HepG2 (cell line): ENCODE results near the gene RING1. TPM values are rescaled to one million over a fixed set of nuclear protein-coding genes. Genes with fewer than 3 reads are reported as not detected.

Source experiments
- ATF3 ChIP-seq: sonication (generic); formaldehyde crosslinking; IDR thresholded peaks from 2 replicates; pipeline ENCODE4 v1.4.0; 2020; ENCODE audit warnings: missing genetic modification reagents
- EEA1 ChIP-seq: sonication (generic); formaldehyde crosslinking; IDR thresholded peaks from 2 replicates; pipeline ENCODE4 v1.5.1; 2020; ENCODE audit warnings: mild to moderate bottlenecking, missing genetic modification reagents, borderline replicate concordance
- GMEB1 ChIP-seq: sonication (generic); formaldehyde crosslinking; IDR thresholded peaks from 2 replicates; pipeline ENCODE4 v1.5.1; 2020; ENCODE audit warnings: missing genetic modification reagents, mild to moderate bottlenecking, borderline replicate concordance
- GRHL1 ChIP-seq: sonication (generic); formaldehyde crosslinking; conservative IDR thresholded peaks from 2 replicates; pipeline ENCODE4 v1.8.0; 2022; ENCODE audit warnings: missing genetic modification reagents
- IKZF5 ChIP-seq: IDR thresholded peaks from 2 replicates; pipeline ENCODE4 v1.6.1; 2018; ENCODE audit warnings: missing genetic modification reagents, mild to moderate bottlenecking, missing compliant biosample characterization
- KDM5B ChIP-seq: sonication (generic); formaldehyde crosslinking; IDR thresholded peaks from 2 replicates; pipeline ENCODE4 v1.4.0; 2020; ENCODE audit warnings: missing genetic modification reagents, mild to moderate bottlenecking, borderline replicate concordance
- KLF12 ChIP-seq: sonication (generic); formaldehyde crosslinking; IDR thresholded peaks from 2 replicates; pipeline ENCODE4 v1.4.0; 2020; ENCODE audit warnings: missing genetic modification reagents, borderline replicate concordance
- MIER2 ChIP-seq: IDR thresholded peaks from 2 replicates; pipeline ENCODE4 v1.6.1; 2016; ENCODE audit warnings: missing biosample characterization, missing genetic modification reagents
- NR2F1 ChIP-seq, 2 experiments: fragments of 450-650 bp in 1 of 2; formaldehyde crosslinking in 1 of 2; IDR thresholded peaks; 2 replicates each; pipeline versions ENCODE4 v1.5.0 to v1.6.1; 2016 to 2020; ENCODE audit warnings: mild to moderate bottlenecking in 1 of 2, missing compliant biosample characterization in 1 of 2, missing genetic modification reagents in 1 of 2, moderate library complexity in 1 of 2
- POLR2AphosphoS5 ChIP-seq: IDR thresholded peaks from 2 replicates; pipeline ENCODE4 v1.6.1; 2012; ENCODE audit warnings: low read depth, low read length
- POLR2G ChIP-seq: fragments of 200-400 bp; formaldehyde crosslinking; IDR thresholded peaks from 2 replicates; pipeline ENCODE4 v1.6.1; 2018; ENCODE audit warnings: mild to moderate bottlenecking, low read depth, low read length, moderate library complexity
- SP4 ChIP-seq: sonication (generic); formaldehyde crosslinking; IDR thresholded peaks from 2 replicates; pipeline ENCODE4 v1.8.1; 2023; ENCODE audit warnings: mild to moderate bottlenecking, missing genetic modification reagents
- THYN1 ChIP-seq: sonication (generic); formaldehyde crosslinking; IDR thresholded peaks from 2 replicates; pipeline ENCODE4 v1.8.1; 2023; ENCODE audit warnings: low read depth, mild to moderate bottlenecking, moderate library complexity, missing genetic modification reagents, borderline replicate concordance
- ZBTB37 ChIP-seq: sonication (generic); formaldehyde crosslinking; IDR thresholded peaks from 2 replicates; pipeline ENCODE4 v1.4.0; 2020; ENCODE audit warnings: mild to moderate bottlenecking, missing genetic modification reagents
- ZNF253 ChIP-seq: sonication (generic); formaldehyde crosslinking; IDR thresholded peaks from 2 replicates; pipeline ENCODE4 v1.8.0; 2022; ENCODE audit warnings: mild to moderate bottlenecking, missing genetic modification reagents, borderline replicate concordance
- ZNF276 ChIP-seq: sonication (generic); formaldehyde crosslinking; IDR thresholded peaks from 2 replicates; pipeline ENCODE4 v1.4.0; 2020; ENCODE audit warnings: mild to moderate bottlenecking, low read depth, missing genetic modification reagents
- ZNF543 ChIP-seq: sonication (generic); formaldehyde crosslinking; IDR thresholded peaks from 2 replicates; pipeline ENCODE4 v1.4.0; 2020; ENCODE audit warnings: mild to moderate bottlenecking, missing genetic modification reagents
- ZNF552 ChIP-seq: sonication (generic); formaldehyde crosslinking; IDR thresholded peaks from 2 replicates; pipeline ENCODE4 v1.9.0; 2022; ENCODE audit warnings: missing genetic modification reagents, mild to moderate bottlenecking, borderline replicate concordance
- ZNF629 ChIP-seq: sonication (generic); formaldehyde crosslinking; conservative IDR thresholded peaks from 2 replicates; pipeline ENCODE4 v1.5.0; 2020; ENCODE audit warnings: missing genetic modification reagents
- ZNF703 ChIP-seq: sonication (generic); formaldehyde crosslinking; IDR thresholded peaks from 2 replicates; pipeline ENCODE4 v1.5.1; 2020; ENCODE audit warnings: missing genetic modification reagents, mild to moderate bottlenecking, moderate library complexity, borderline replicate concordance
- polyA plus RNA-seq, 8 experiments: library from polyadenylated mRNA; depleted of rRNA in 3 of 8; stranded (reverse) in 7 of 8; unstranded in 1 of 8; fragments of >200 nt; fragmentation: Illumina TruSeq in 4 of 8; extraction: Trizol in 4 of 8; gene quantifications; 2 replicates each; pipeline versions ENCODE4 v1.2.1 to v1.2.3, GENCODE V29; 2011 to 2016; ENCODE audit warnings: low read depth in 4 of 8, missing spikeins in 1 of 8, mixed read lengths in 1 of 8; ENCODE audit not compliant: insufficient read depth in 1 of 8
- total RNA-seq, 5 experiments: library from RNA; depleted of rRNA; stranded (reverse); fragments of >200 nt; fragmentation: Illumina TruSeq; extraction: Trizol; gene quantifications; 2 replicates each; pipeline ENCODE4 v1.2.3, GENCODE V29; 2016; ENCODE audit warnings: low read depth in 1 of 5

The RING1 gene
- total and polyA plus RNA-seq, 2 of the 13 experiments (the other 11 are each of a cell fraction or from before 2014, with no cell fraction given) = 23.9 to 33.6 TPM

GRCh38 chr6:33204415-33205190 is 3.7 kb upstream of the RING1 start, which contains the start of gene HSD17B8 (continued):
- TF ChIP-seq IKZF5 (peak; percentile 41; the same call in 1 of the 2 replicates), NR2F1 (CRISPR knock-in tag; IDR thresholded peaks at IDR 0.05) (peak in 1 of 2 experiments; percentile 93; a peak in 2 of 4 replicates), POLR2AphosphoS5 (peak; percentile 86), SP4 (CRISPR knock-in tag) (peak; percentile 93), ZNF276 (CRISPR knock-in tag) (peak; percentile 28; the same call in 1 of the 2 replicates), ZNF629 (CRISPR knock-in tag) (no peak), ZBTB37 (CRISPR knock-in tag) (no peak), ZNF703 (CRISPR knock-in tag) (no peak), ZNF253 (CRISPR knock-in tag) (0 out of 2 replicates have a peak, but pooled peaks have one; percentile 66), KLF12 (CRISPR knock-in tag) (peak; percentile 85; the same call in 1 of the 2 replicates), EEA1 (CRISPR knock-in tag) (no peak), MIER2 (CRISPR knock-in tag) (no peak), THYN1 (no peak), ZNF552 (no peak; the same call in 1 of the 2 replicates), ATF3 (no peak), POLR2G (peak; percentile 94), ZNF543 (peak; percentile 93), GRHL1 (no peak), KDM5B (CRISPR knock-in tag) (no peak; the same call in 1 of the 2 replicates), GMEB1 (peak; percentile 53; the same call in 1 of the 2 replicates)
